IPS-18c (cell line): ENCODE measurements around the gene SLC6A19.

Source experiments
- H3K4me3 ChIP-seq: 2 replicates; pipeline ENCODE4 v1.7.0; 2013; ENCODE audit warnings: low read depth, mild to moderate bottlenecking, low read length, moderate library complexity; ENCODE audit not compliant: insufficient read depth
- H3K9me3 ChIP-seq: one replicate; pipeline ENCODE4 v1.6.1; 2013; ENCODE audit warnings: mild to moderate bottlenecking, low read length, moderate library complexity; ENCODE audit not compliant: control insufficient read depth, insufficient read depth

Gene SLC6A19

DNA sequence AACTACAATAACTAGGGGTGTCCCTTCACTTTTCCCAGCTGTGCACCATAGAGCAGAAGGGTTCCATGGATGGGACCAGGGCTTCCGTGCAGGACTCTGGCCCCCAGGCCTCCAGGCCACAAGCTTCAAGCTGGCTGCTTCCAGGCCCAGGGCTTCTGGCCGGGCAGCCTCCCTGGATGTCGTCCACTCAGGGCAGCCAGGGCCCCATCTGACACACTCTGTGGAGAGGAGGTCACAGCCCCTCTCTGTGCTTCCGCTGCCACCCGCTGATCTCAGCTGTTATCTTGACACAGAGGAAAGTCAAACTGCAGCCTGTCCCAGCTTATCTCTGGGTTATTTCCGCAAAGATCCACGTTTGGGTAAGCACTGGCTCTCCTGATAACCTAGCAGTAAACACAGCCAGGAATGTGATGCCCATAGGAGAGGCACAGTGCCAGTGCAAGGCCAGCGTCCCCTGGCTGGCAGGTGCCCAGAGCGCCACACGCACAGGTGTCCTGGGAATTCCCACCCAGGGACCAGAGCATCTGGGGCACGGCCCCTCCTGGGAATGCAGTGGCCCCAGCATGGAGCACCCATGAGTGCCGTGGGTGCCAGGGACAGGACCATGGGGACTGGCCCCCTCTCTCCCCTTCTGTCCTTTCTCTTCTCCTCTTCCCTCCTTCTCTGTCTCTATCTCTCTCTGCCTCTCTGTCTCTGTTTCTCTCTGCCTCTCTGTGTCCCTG lies 15.6 kb upstream of the SLC6A19 start:
- Histone ChIP-seq H3K4me3 (no peak overlapping the region), H3K9me3 (no peaks in the 10 kb centered on the region)

DNA sequence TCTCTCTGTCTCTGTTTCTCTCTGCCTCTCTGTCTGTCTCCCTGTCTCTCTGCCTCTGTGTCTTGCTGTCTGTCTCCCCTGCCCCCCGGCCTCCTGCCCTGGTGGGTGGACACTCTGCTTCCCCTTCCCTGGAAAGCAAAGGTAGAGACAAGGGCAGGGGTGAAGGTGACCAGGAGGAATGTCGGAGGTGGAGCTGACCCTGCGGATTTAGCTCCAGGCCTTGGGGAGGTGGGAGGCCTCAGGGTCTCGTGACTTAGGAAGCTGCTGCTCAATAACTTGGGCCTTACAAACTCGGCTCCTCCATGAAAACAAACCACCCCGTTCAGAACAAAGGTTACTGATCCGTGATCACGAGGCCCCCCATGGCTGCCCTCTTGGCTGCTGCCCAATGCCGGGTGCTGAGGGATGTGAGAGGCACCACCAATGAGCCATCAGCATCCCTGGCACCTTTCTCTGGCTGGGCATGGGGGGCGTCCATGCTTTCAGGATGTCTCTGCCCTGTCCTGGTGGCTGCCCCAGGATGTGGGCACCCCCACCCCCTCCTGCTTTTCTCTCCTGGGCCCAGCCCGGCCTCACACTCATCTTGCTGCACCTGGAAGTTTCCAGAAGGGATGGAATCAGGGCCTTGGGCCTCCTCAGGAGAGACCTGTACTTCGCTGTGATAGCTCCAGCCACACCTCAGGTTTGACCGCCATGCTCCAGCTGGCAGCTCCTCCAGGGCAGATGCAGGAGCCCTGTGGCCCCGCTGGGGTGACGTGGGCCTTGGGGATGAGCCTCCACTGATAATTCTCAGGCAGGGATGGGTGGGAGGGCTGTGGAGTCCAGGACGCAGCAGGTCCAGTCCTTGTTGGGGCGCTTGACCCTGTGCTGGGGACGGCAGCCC lies 14.8 kb upstream of the SLC6A19 start:
- H3K4me3 ChIP-seq = no peak overlapping the region

DNA sequence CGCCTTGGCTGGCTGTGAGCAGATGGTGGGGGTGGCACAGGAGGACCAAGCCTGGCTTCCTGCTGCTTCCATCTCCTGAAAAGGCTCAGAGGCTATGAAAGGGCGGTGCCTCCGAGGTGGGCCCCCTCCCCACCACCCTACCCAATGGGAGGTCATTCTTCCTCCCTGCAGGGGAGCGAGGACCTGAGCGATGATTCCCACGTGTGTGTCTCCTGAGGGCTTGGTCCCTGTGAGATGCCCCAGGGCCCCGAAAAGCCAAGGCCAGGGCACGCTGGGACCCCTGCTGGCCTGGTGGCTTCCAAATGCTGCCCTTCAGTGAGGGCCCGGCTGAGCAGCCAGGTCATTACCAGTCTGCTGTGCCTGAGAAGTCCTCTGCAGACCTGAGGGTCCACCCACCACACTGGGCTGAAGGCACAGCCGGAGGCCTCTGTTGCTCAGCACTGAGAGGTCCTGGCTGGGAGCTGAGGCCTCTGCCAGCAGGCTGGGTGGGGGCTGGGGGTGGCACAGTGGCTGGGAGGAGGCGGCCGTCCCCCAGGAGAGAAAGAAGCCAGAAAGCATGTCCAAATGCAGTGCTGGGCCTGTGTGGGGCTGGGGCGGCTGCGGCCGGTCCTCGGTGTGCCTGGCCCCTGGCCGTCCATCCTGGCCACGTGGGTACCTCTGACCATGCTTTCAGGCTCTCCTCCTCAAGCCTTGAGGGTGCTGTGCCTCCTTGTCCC lies 14.0 kb upstream of the SLC6A19 start:
- Histone ChIP-seq H3K4me3 (no peak overlapping the region), H3K9me3 (no peaks in the 10 kb centered on the region)

More for the DNA sequence above, 14.8 kb upstream of the SLC6A19 start:
- H3K9me3 ChIP-seq = no peaks in the 10 kb centered on the region

DNA sequence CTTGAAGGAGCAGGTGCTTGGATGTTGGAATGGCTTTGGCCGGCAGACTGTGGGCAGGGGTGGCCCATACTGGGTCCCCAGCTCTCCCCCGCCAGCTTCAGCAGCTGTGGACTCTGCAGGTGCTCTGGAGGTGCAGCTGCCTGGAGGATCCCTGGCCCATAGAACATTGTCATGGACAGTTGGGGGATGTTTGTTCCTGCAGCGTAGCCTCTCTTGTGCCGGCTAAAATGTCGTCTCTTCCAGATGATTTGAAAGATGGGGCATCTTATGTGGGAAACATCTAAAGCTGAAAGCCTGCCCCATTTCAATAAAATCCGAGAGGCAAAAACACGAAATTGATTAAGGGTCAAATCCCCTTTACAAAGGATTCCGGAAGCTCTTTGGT lies 13.5 kb upstream of the SLC6A19 start:
- Histone ChIP-seq H3K9me3 (no peaks in the 10 kb centered on the region), H3K4me3 (no peak overlapping the region)

GRCh38 chr5:1188464-1188863 lies 12.9 kb upstream of the SLC6A19 start:
- Histone ChIP-seq H3K9me3 (no peaks in the 10 kb centered on the region), H3K4me3 (no peak overlapping the region)

DNA sequence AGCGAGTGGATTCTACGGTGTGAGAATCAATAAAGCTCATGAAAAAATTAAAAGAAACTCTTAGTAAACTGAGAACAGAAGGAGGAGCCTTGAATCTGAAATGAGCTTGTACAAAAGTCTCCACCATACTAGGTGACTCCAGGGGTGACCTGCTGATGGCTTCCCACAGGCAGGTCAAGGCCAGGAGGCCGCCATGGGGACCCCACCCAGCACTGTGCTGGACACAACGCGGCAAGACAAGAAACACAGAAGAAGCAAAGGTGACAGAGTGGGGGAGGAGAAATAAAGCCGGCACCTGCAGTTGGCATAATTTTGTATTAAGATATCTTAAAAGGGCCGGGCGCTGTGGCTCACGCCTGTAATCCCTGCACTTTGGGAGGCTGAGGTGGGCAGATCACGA lies 12.1 kb upstream of the SLC6A19 start:
- Histone ChIP-seq H3K9me3 (no peaks in the 10 kb centered on the region), H3K4me3 (no peak overlapping the region)

DNA sequence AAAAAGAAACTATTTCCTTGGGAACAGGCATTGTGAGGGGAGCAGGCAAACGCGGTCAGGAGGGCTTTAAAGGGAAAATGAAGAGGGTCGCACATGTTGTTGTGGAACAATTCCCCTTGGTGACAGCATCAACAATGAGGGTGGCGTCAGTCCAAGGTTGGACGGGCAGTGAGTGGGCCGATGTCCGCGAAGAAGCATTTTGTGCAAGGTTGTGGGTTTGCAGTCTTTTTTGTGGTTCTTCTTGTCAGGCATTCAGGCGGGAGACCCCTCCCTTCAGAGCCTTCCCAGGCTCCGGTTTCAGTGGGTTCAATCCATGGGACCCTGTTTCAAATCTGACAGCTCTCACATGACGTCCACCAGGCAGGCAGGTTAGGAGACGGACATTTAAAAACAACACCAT lies 11.1 kb upstream of the SLC6A19 start:
- Histone ChIP-seq H3K4me3 (no peak overlapping the region), H3K9me3 (no peaks in the 10 kb centered on the region)

- Histone ChIP-seq H3K4me3 (no peak overlapping the region), H3K9me3 (no peaks in the 10 kb centered on the region)
Observed at GRCh38 chr5:1190837-1191239, 10.6 kb upstream of the SLC6A19 start.

DNA sequence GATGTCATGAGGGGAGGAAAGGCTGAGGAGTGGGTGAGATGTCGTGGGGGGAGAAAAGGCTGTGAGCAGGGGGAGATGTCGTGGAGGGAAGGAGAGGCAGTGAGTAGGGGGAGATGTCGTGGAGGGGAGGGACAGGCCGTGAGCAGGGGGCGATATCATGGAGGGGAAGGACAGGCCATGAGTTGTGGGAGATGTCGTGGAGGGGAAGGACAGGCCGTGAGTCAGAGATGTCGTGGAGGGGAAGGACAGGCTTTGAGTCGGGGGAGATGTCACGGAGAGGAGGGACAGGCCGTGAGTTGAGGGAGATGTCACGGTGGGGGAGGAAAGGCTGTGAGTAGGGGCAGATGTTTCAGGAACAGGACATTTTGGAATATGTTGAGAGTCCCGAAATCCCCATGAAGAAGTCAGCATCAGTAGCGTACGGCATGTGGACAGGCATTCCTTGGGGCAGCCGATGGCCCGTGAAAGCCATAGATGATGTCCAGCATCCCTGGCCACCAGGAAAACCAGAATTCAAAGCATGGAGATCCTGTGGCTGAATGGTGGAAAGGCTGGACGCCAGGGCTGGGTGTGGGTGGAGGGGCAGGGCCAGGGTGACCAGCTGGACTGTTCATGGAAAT lies 8.3 kb upstream of the SLC6A19 start:
- Histone ChIP-seq H3K9me3 (no peaks in the 10 kb centered on the region), H3K4me3 (no peak overlapping the region)

DNA sequence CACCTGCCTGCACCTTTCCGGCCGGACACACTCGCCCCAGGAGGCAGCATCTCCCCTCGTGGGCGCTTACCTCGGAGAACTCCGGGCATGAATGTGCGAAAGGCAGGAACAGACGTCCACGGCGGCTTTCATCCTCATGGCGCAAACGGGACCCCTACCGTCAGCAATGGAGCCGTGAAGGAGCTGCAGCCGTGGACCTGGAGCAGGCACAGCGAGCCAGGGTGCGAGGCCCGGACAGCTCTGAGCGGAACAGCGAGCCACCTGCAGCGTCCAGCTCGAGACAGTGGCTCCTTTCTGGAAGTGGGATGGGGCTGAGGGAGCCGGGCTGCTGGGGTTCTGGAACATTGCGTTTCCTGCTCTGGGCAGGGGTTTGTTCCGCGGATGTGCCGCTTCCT lies 7.8 kb upstream of the SLC6A19 start:
- Histone ChIP-seq H3K9me3 (no peaks in the 10 kb centered on the region), H3K4me3 (no peak overlapping the region)

DNA sequence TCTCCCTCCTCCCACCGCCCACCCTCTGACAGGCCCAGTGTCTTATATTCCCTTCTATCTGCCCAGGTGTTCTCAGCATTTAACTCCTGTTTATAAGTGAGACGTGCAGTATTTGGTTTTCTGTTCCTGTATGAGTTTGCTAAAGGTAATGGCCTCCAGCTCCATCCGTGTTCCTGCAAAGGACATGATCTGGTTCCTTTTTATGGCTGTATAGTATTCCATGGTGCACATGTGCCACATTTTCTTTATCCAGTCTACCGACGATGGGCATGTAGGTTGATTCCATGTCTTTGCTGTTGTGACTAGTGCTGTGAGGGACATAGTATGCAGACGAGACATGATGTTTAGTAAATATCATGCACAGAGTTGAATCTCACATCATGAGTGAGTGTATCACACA lies 7.0 kb upstream of the SLC6A19 start:
- Histone ChIP-seq H3K4me3 (no peak overlapping the region), H3K9me3 (no peaks in the 10 kb centered on the region)

DNA sequence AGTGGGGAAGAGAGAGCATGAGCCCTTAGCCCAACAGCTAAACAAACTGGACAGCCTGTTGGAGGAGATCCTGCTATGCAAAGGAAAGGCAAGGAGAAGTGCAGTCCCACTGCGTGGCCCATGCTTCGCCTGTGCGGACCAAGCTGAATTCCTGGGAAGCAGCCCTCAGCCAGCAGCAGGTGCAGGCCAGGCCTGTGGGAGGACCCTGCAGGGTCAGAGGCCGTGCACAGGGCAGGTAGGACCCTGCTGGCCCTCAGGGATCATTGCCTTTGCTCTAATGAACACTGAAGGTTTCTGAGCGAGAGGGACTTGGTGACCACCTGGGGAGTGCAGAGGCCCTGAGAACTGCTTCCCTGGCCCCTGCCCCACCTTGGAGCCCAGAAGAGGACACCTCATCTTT lies 6.0 kb upstream of the SLC6A19 start:
- Histone ChIP-seq H3K4me3 (no peak overlapping the region), H3K9me3 (no peaks in the 10 kb centered on the region)

- Histone ChIP-seq H3K4me3 (no peak overlapping the region), H3K9me3 (no peaks in the 10 kb centered on the region)
Observed at GRCh38 chr5:1195916-1196315, 5.5 kb upstream of the SLC6A19 start.

GRCh38 chr5:1196562-1196961 lies 4.8 kb upstream of the SLC6A19 start:
- no peak overlapping the region for H3K4me3 ChIP-seq
- H3K9me3 ChIP-seq = no peaks in the 10 kb centered on the region

GRCh38 chr5:1197876-1198666 lies 3.3 kb upstream of the SLC6A19 start:
- H3K4me3 ChIP-seq = no peak overlapping the region
- no peaks in the 10 kb centered on the region for H3K9me3 ChIP-seq

GRCh38 chr5:1199340-1199648 lies 2.1 kb upstream of the SLC6A19 start:
- no peaks in the 10 kb centered on the region for H3K9me3 ChIP-seq
- H3K4me3 ChIP-seq = no peak overlapping the region
